Keratinocyte (primary cell): ENCODE results near the gene MAGI1. TPM values are rescaled to one million over a fixed set of nuclear protein-coding genes. Genes with fewer than 3 reads are reported as not detected.

Experiments
- DNase-seq: peaks from one replicate; pipeline ENCODE4 v3.0.0-alpha.2; 2011; ENCODE audit warnings: low read depth, missing footprints, low spot score
- FAIRE-seq: peaks from 2 replicates; lab custom pipeline; 2011; peaks lifted over from hg19 to GRCh38; lab: Jason Lieb, UNC
- H2AFZ ChIP-seq: 2 replicates; pipeline ENCODE4 v1.6.0; 2012; ENCODE audit warnings: low read length, control low read depth, inconsistent platforms; ENCODE audit not compliant: control insufficient read depth
- H3K27ac ChIP-seq: 2 replicates; pipeline ENCODE4 v1.5.1; 2011; ENCODE audit warnings: low read length; ENCODE audit not compliant: control insufficient read depth, insufficient read depth
- H3K27me3 ChIP-seq: 3 replicates; pipeline ENCODE4 v1.6.0; 2011; ENCODE audit warnings: low read length; ENCODE audit not compliant: control insufficient read depth, insufficient read depth; ENCODE audit errors: extremely low read depth
- H3K36me3 ChIP-seq, 2 experiments: 2 replicates in 1 of 2; 3 replicates in 1 of 2; pipeline ENCODE4 v1.5.1; 2011; ENCODE audit warnings: low read length in 2 of 2, mild to moderate bottlenecking in 1 of 2; ENCODE audit not compliant: control insufficient read depth in 2 of 2, insufficient read depth in 2 of 2; ENCODE audit errors: extremely low read depth in 1 of 2
- H3K4me1 ChIP-seq: 3 replicates; pipeline ENCODE4 v1.5.1; 2011; ENCODE audit warnings: low read length; ENCODE audit not compliant: control insufficient read depth, insufficient read depth; ENCODE audit errors: extremely low read depth
- H3K4me2 ChIP-seq: 3 replicates; pipeline ENCODE4 v1.6.0; 2011; ENCODE audit warnings: low read depth, low read length; ENCODE audit not compliant: control insufficient read depth, insufficient read depth; ENCODE audit errors: extremely low read depth
- H3K4me3 ChIP-seq, 3 experiments: fragments of 200-600 bp in 1 of 3; sonication (generic) in 1 of 3; 2 replicates in 2 of 3; 3 replicates in 1 of 3; pipeline ENCODE4 v1.5.1; 2011 to 2016; ENCODE audit warnings: low read length in 3 of 3, mild to moderate bottlenecking in 3 of 3, control low read depth in 2 of 3, inconsistent platforms in 1 of 3, low read depth in 1 of 3, mixed read lengths in 1 of 3, mixed run types in 1 of 3, moderate library complexity in 1 of 3; ENCODE audit not compliant: control insufficient read depth in 2 of 3, insufficient read depth in 2 of 3; ENCODE audit errors: extremely low read depth in 1 of 3
- H3K79me2 ChIP-seq: 2 replicates; pipeline ENCODE4 v1.6.0; 2012; ENCODE audit warnings: low read length; ENCODE audit not compliant: control insufficient read depth, insufficient read depth
- H3K9ac ChIP-seq: 3 replicates; pipeline ENCODE4 v1.6.0; 2011; ENCODE audit warnings: low read length; ENCODE audit not compliant: control insufficient read depth, insufficient read depth; ENCODE audit errors: extremely low read depth
- H3K9me1 ChIP-seq: 3 replicates; pipeline ENCODE4 v1.6.0; 2011; ENCODE audit warnings: low read length; ENCODE audit not compliant: control insufficient read depth, insufficient read depth; ENCODE audit errors: extremely low read depth
- H3K9me3 ChIP-seq: 2 replicates; pipeline ENCODE4 v1.5.1; 2012; ENCODE audit warnings: low read depth, low read length; ENCODE audit not compliant: control insufficient read depth
- H4K20me1 ChIP-seq: 3 replicates; pipeline ENCODE4 v1.6.0; 2011; ENCODE audit warnings: low read length; ENCODE audit not compliant: control insufficient read depth, insufficient read depth; ENCODE audit errors: extremely low read depth
- CTCF ChIP-seq, 3 experiments: IDR thresholded peaks in 1 of 3; conservative IDR thresholded peaks in 1 of 3; optimal IDR thresholded peaks in 1 of 3; 2 replicates in 2 of 3; 3 replicates in 1 of 3; pipeline versions ENCODE3 to v1.5.1; 2011; ENCODE audit warnings: low read length in 3 of 3, mild to moderate bottlenecking in 3 of 3, moderate library complexity in 2 of 3, control low read depth in 1 of 3, inconsistent platforms in 1 of 3; ENCODE audit not compliant: insufficient read depth in 2 of 3; ENCODE audit errors: extremely low read depth in 1 of 3
- EZH2 ChIP-seq: IDR thresholded peaks from one replicate; pipeline ENCODE4 v1.6.1; 2012; ENCODE audit warnings: inconsistent platforms, mild to moderate bottlenecking, low read length, moderate library complexity
- dilution Hi-C: fragments of 300-500 bp; cut with MboI; formaldehyde crosslinking; loops from one replicate; pipeline ENCODE4 v1.7.0; 2020; ENCODE audit warnings: low sequenced_read_pairs; ENCODE audit not compliant: extremely low pct_ligation_motif_present
- polyA plus RNA-seq, 5 experiments: library from polyadenylated mRNA; depleted of rRNA in 3 of 5; stranded (reverse) in 3 of 5; stranded (forward) in 1 of 5; unstranded in 1 of 5; fragments of >200 nt; gene quantifications; 1 replicate in 1 of 5; 2 replicates in 3 of 5; 3 replicates in 1 of 5; pipeline versions ENCODE4 v1.2.1 to v1.2.3, GENCODE V29; 2011 to 2012; ENCODE audit warnings: missing spikeins in 2 of 5, low read depth in 1 of 5, low replicate concordance in 1 of 5

MAGI1 gene
- polyA plus RNA-seq, 1 donor (not counting 4 experiments of a cell fraction or from before 2014, with no cell fraction given), result 10.9 TPM

- no peak overlapping the region for H3K27ac ChIP-seq
- no peak overlapping the region for H3K9ac ChIP-seq
- FAIRE-seq (no peak), DNase-seq (no peak)
- no peaks in the 10 kb centered on the region for H3K9me1 ChIP-seq
- no peak overlapping the region for H3K4me2 ChIP-seq
- dilution Hi-C loops, result no loop called here
- no peak overlapping the region for H3K4me3 ChIP-seq
- no peaks in the 10 kb centered on the region for H4K20me1 ChIP-seq
- H3K4me1 ChIP-seq, result no peaks in the 10 kb centered on the region
- TF ChIP-seq EZH2 (no peak), CTCF (optimal IDR thresholded peaks at IDR 0.05 in 1 of 3, IDR thresholded peaks at IDR 0.05 in 1 of 3, conservative IDR thresholded peaks at IDR 0.05 in 1 of 3; ENCODE audit: extremely low read depth in 1 of 3, insufficient read depth in 2 of 3, low read length in 3 of 3) (no peak)
- H3K9me3 ChIP-seq, result no peaks in the 10 kb centered on the region
- H3K79me2 ChIP-seq, result no peaks in the 10 kb centered on the region
- no peaks in the 10 kb centered on the region for H3K27me3 ChIP-seq
- no peaks in the 10 kb centered on the region for H3K36me3 ChIP-seq
- no peak overlapping the region for H2AFZ ChIP-seq
Observed at GRCh38 chr3:65786890-65787289, 251.8 kb downstream of the MAGI1 start.

- no peaks in the 10 kb centered on the region for H3K4me1 ChIP-seq
- no peak overlapping the region for H3K4me2 ChIP-seq
- H2AFZ ChIP-seq, result no peak overlapping the region
- no peaks in the 10 kb centered on the region for H3K36me3 ChIP-seq
- FAIRE-seq (no peak), DNase-seq (peak; percentile 17)
- H3K79me2 ChIP-seq, result no peaks in the 10 kb centered on the region
- H3K27ac ChIP-seq, result no peak overlapping the region
- dilution Hi-C loops, result no loop called here
- no peaks in the 10 kb centered on the region for H4K20me1 ChIP-seq
- H3K9ac ChIP-seq, result no peak overlapping the region
- TF ChIP-seq CTCF (optimal IDR thresholded peaks at IDR 0.05 in 1 of 3, IDR thresholded peaks at IDR 0.05 in 1 of 3, conservative IDR thresholded peaks at IDR 0.05 in 1 of 3; ENCODE audit: extremely low read depth in 1 of 3, insufficient read depth in 2 of 3, low read length in 3 of 3) (peak in 2 of 3 experiments; percentile 46 to 50), EZH2 (no peak)
- no peak overlapping the region for H3K4me3 ChIP-seq
- H3K9me1 ChIP-seq, result no peaks in the 10 kb centered on the region
- no peaks in the 10 kb centered on the region for H3K27me3 ChIP-seq
- H3K9me3 ChIP-seq, result no peaks in the 10 kb centered on the region
Observed at GRCh38 chr3:65785065-65785645, 253.6 kb downstream of the MAGI1 start.
